ENCODE data around the gene CDK5RAP3.

The CDK5RAP3 gene

GRCh38 chr17:48012151-48012520, 41.2 kb downstream of the CDK5RAP3 start (continued):
- no peak for TF ChIP-seq PRDM10 (tag by site-specific recombination; IDR thresholded peaks at IDR 0.05)
- TF ChIP-seq ZIC2 (tag by site-specific recombination; IDR thresholded peaks at IDR 0.05), result peak; percentile 43
- TF ChIP-seq, protein P1, sequence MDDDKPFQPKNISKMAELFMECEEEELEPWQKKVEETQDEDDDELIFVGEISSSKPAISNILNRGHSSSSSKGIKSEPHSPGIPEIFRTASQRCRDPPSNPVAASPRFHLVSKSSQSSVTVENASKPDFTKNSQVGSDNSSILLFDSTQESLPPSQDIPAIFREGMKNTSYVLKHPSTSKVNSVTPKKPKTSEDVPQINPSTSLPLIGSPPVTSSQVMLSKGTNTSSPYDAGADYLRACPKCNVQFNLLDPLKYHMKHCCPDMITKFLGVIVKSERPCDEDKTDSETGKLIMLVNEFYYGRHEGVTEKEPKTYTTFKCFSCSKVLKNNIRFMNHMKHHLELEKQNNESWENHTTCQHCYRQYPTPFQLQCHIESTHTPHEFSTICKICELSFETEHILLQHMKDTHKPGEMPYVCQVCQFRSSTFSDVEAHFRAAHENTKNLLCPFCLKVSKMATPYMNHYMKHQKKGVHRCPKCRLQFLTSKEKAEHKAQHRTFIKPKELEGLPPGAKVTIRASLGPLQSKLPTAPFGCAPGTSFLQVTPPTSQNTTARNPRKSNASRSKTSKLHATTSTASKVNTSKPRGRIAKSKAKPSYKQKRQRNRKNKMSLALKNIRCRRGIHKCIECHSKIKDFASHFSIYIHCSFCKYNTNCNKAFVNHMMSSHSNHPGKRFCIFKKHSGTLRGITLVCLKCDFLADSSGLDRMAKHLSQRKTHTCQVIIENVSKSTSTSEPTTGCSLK (tag by site-specific recombination; IDR thresholded peaks at IDR 0.05), result no peak
- no peak for TF ChIP-seq ZNF785 (tag by site-specific recombination; IDR thresholded peaks at IDR 0.05)
- TF ChIP-seq PATZ1 (tag by site-specific recombination; IDR thresholded peaks at IDR 0.05), result peak; percentile 80
- peak; percentile 36; the same call in 1 of the 2 replicates for TF ChIP-seq ZNF76 (tag by site-specific recombination; IDR thresholded peaks at IDR 0.05; ENCODE audit: borderline replicate concordance, low read depth)
- no peak for TF ChIP-seq ZSCAN30 (tag by site-specific recombination; IDR thresholded peaks at IDR 0.05)
- no peak for TF ChIP-seq ZBTB11 (tag by site-specific recombination; conservative IDR thresholded peaks at IDR 0.05; ENCODE audit: low read depth)
- no peak for TF ChIP-seq KLF16 (tag by site-specific recombination; IDR thresholded peaks at IDR 0.05)
- TF ChIP-seq ZBTB48 (tag by site-specific recombination; IDR thresholded peaks at IDR 0.05), result no peak
- no peak for TF ChIP-seq ZNF548 (tag by site-specific recombination; IDR thresholded peaks at IDR 0.05)
- peak; percentile 84 for TF ChIP-seq GLIS1 (tag by site-specific recombination; IDR thresholded peaks at IDR 0.05)
- TF ChIP-seq ZNF610 (tag by site-specific recombination; IDR thresholded peaks at IDR 0.05; ENCODE audit: borderline replicate concordance), result no peak
- no peak for TF ChIP-seq ZFP37 (tag by site-specific recombination; IDR thresholded peaks at IDR 0.05)
- TF ChIP-seq SP7 (tag by site-specific recombination; IDR thresholded peaks at IDR 0.05), result peak; percentile 18
- TF ChIP-seq ZNF513 (tag by site-specific recombination; IDR thresholded peaks at IDR 0.05), result no peak
- no peak for TF ChIP-seq ZNF660 (tag by site-specific recombination; IDR thresholded peaks at IDR 0.05)
- 0 out of 2 replicates have a peak, but pooled peaks have one; percentile 37 for TF ChIP-seq ZBTB8A (tag by site-specific recombination; IDR thresholded peaks at IDR 0.05)
- no peak for TF ChIP-seq PRDM4 (tag by site-specific recombination; IDR thresholded peaks at IDR 0.05)
- no peak for TF ChIP-seq ZNF433 (tag by site-specific recombination; IDR thresholded peaks at IDR 0.05; ENCODE audit: low read depth)
- 0 out of 2 replicates have a peak, but pooled peaks have one; percentile 72 for TF ChIP-seq ZNF600 (tag by site-specific recombination; IDR thresholded peaks at IDR 0.05)
- no peak for TF ChIP-seq PRDM1 (tag by site-specific recombination; IDR thresholded peaks at IDR 0.05)
- no peak for TF ChIP-seq ZNF138 (tag by site-specific recombination; IDR thresholded peaks at IDR 0.05; ENCODE audit: borderline replicate concordance)
- TF ChIP-seq ZNF157 (tag by site-specific recombination; IDR thresholded peaks at IDR 0.05), result no peak
- TF ChIP-seq, protein P2, sequence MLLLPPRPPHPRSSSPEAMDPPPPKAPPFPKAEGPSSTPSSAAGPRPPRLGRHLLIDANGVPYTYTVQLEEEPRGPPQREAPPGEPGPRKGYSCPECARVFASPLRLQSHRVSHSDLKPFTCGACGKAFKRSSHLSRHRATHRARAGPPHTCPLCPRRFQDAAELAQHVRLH (tag by site-specific recombination; IDR thresholded peaks at IDR 0.05), result no peak
